ENCODE data around the gene NDUFA11.

NDUFA11 gene

DNA sequence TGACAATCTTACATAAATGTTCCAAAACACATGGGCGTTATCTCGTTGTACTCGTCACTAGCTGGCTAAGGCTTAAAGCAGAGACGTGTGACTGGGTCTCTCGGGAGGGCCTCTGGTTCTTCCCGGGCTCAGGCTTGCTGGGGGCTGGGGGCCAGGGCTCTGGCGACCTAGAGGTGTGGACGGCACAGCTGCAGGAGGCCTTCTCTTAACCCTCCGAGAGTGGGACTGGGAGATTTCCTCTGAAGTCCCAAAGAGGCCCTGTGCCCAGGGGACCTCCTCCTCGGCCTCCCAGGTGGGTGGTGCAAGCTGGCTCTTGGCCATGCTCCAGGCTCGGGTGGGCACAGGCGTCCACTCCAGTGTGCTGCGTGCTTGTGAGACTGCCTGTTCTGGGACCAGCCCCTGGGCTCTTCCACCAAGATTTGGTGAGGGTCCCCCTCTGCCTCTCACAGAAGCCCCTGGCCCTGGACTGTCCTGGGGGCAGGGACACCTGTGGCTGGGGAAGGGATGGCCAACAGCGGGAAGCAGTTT lies 12.7 kb upstream of the NDUFA11 start:
- H3K9me3 ChIP-seq (ENCODE audit: low read length): no peaks in the 10 kb centered on the region
- no peak overlapping the region for H3K27ac ChIP-seq (ENCODE audit: low read depth, low read length)
- H3K4me1 ChIP-seq (ENCODE audit: insufficient read depth, low read length): peaks cover 12% of the 10 kb centered on the region
- no peaks in the 10 kb centered on the region for H3K27me3 ChIP-seq (ENCODE audit: control insufficient read depth in 1 of 2, insufficient read depth in 2 of 2, low read length in 2 of 2)
- no peak overlapping the region for H3K9ac ChIP-seq (ENCODE audit: low read length)
- peaks cover 52% of the 10 kb centered on the region for H3K36me3 ChIP-seq (ENCODE audit: insufficient read depth, low read length)
- no peak overlapping the region for H3K4me3 ChIP-seq (ENCODE audit: low read depth in 1 of 2, low read length in 2 of 2)

DNA sequence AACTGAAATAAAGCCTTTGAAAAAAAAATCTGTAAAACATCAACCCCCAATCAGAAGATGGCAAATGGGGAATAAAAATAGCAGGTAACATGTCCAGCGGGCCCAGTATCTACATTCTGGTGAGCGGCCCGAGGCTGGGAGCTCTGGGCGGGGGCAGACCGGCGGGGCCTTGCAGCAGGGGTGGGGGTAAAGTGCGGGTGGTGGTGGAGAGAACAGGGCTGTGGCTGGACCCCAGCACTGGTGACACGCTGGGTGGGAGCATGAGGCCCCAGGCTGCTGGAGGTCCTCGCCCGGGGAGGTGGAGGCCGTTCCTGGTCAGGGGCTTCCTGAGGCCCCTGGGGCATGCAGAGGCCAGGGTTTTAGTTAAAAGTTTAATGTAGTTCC lies 12.2 kb upstream of the NDUFA11 start:
- Histone ChIP-seq H3K27ac (ENCODE audit: low read depth, low read length) (no peak overlapping the region), H3K9me3 (ENCODE audit: low read length) (no peaks in the 10 kb centered on the region), H3K4me3 (ENCODE audit: low read depth in 1 of 2, low read length in 2 of 2) (no peak overlapping the region), H3K4me1 (ENCODE audit: insufficient read depth, low read length) (peaks cover 12% of the 10 kb centered on the region), H3K27me3 (ENCODE audit: control insufficient read depth in 1 of 2, insufficient read depth in 2 of 2, low read length in 2 of 2) (no peaks in the 10 kb centered on the region), H3K36me3 (ENCODE audit: insufficient read depth, low read length) (peaks cover 50% of the 10 kb centered on the region), H3K9ac (ENCODE audit: low read length) (no peak overlapping the region)

DNA sequence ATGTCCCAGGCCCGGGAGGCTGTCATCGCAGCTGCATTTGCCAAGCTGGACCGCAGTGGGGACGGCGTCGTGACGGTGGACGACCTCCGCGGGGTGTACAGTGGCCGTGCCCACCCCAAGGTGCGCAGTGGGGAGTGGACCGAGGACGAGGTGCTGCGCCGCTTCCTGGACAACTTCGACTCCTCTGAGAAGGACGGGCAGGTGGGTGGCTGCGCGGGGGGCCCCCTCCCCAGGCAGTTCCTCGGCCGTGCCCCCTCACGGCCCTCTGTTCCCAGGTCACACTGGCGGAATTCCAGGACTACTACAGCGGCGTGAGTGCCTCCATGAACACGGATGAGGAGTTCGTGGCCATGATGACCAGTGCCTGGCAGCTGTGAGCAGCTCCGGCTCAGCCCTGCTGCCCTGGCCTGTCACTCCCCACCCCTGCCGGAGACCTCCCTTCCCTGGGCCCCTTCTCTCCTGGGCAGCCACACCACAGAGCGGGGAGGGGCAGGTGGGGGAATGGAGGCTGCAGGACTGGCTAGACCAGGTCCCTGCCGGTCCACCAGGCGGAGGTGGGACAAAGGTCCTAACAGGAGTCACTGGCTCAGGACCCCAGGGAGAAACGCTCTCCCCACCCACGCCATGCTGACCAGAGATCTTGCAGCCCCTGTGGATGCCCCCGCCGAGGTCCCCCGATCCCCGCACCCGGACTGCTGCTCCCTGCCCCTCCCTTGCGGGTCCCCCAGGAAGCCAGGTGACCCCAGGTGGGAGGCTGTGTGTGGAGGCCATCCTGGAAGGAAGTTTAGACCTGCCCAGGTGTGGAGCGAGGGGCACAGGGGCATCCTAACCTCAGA lies 11.6 kb upstream of the NDUFA11 start:
- no peaks in the 10 kb centered on the region for H3K27me3 ChIP-seq (ENCODE audit: control insufficient read depth in 1 of 2, insufficient read depth in 2 of 2, low read length in 2 of 2)
- no peaks in the 10 kb centered on the region for H3K9me3 ChIP-seq (ENCODE audit: low read length)
- H3K27ac ChIP-seq (ENCODE audit: low read depth, low read length): peak overlapping the region; percentile 46
- H3K4me1 ChIP-seq (ENCODE audit: insufficient read depth, low read length): peaks cover 12% of the 10 kb centered on the region
- peaks cover 49% of the 10 kb centered on the region for H3K36me3 ChIP-seq (ENCODE audit: insufficient read depth, low read length)
- no peak overlapping the region for H3K4me3 ChIP-seq (ENCODE audit: low read depth in 1 of 2, low read length in 2 of 2)
- H3K9ac ChIP-seq (ENCODE audit: low read length): no peak overlapping the region

DNA sequence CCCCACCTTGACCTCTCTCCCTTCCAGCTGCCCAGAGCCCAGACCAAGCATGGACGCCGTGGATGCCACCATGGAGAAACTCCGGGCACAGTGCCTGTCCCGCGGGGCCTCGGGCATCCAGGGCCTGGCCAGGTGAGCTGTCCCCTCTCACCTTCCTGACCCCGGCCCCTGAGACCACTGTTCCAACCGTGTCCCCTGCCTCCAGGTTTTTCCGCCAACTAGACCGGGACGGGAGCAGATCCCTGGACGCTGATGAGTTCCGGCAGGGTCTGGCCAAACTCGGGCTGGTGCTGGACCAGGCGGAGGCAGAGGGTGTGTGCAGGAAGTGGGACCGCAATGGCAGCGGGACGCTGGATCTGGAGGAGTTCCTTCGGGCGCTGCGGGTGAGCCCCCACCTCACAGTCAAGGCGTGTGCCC lies 10.8 kb upstream of the NDUFA11 start:
- H3K9ac ChIP-seq (ENCODE audit: low read length): no peak overlapping the region
- H3K4me1 ChIP-seq (ENCODE audit: insufficient read depth, low read length): peaks cover 12% of the 10 kb centered on the region
- peaks cover 48% of the 10 kb centered on the region for H3K36me3 ChIP-seq (ENCODE audit: insufficient read depth, low read length)
- no peaks in the 10 kb centered on the region for H3K27me3 ChIP-seq (ENCODE audit: control insufficient read depth in 1 of 2, insufficient read depth in 2 of 2, low read length in 2 of 2)
- peak overlapping the region; percentile 46 for H3K27ac ChIP-seq (ENCODE audit: low read depth, low read length)
- H3K4me3 ChIP-seq (ENCODE audit: low read depth in 1 of 2, low read length in 2 of 2): no peak overlapping the region
- H3K9me3 ChIP-seq (ENCODE audit: low read length): no peaks in the 10 kb centered on the region

DNA sequence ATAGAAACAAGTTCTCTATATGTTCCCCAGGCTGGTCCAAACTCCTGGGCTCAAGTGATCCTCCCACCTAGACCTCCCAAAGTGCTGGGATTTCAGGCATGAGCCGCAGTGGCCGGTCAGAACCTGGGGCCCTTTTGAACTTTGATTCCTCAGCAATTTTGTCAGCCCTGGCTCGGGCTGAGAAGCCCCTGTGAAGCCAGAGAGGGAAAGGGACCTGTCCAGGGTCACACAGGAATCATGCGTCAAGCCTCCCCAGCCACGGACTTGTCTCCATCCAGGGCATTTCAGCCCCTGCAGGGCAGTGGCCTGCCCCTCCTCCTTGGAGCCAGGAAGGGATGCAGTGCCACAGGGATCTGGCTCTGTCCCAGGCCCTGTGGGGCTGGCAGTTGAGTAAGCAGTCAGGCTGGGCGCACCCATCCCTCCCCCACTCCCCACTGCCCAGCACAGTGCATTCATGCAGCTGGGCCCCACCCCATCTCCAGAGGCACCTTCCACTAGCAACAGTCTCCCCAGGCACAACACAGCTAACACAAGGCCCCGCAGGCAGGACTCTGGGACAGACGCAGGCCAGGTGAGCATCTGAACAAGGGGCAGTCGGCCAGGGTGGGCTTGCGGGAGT lies 10.3 kb upstream of the NDUFA11 start, which contains the start of gene CAPS:
Gene CAPS (plus strand): TSS at position 516 of the 619 bp plus-strand sequence. CDS start 153 bp downstream, outside the sequence.
- H3K4me1 ChIP-seq (ENCODE audit: insufficient read depth, low read length): peaks cover 12% of the 10 kb centered on the region
- H3K4me3 ChIP-seq (ENCODE audit: low read depth in 1 of 2, low read length in 2 of 2): no peak within 1 kb of the TSS
- H3K9ac ChIP-seq (ENCODE audit: low read length): no peak within 1 kb of the TSS
- no peaks in the 10 kb centered on the region for H3K27me3 ChIP-seq (ENCODE audit: control insufficient read depth in 1 of 2, insufficient read depth in 2 of 2, low read length in 2 of 2)
- peak within 1 kb of the TSS; percentile 46 for H3K27ac ChIP-seq (ENCODE audit: low read depth, low read length)
- H3K9me3 ChIP-seq (ENCODE audit: low read length): no peaks in the 10 kb centered on the region
- H3K36me3 ChIP-seq (ENCODE audit: insufficient read depth, low read length): peaks cover 48% of the 10 kb centered on the region

DNA sequence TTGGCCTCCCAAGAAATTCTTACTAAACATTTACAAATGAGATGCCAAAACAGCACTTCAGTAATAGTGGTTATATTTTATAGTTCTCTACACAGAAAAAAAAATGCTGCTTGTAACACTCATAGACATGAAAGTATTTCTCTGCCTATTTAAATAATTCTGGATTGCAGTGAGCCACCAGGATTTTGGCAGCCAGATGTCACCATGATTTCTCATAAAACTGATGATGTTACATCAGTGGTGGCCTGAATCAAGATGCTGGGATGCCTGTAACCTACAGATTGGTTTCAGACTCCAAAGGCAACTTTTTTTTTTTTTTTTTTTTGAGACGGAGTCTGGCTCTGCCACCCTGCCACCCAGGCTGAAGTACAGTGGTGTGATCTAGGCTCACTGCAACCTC lies 7.8 kb upstream of the NDUFA11 start:
- no peak overlapping the region for H3K4me3 ChIP-seq (ENCODE audit: low read depth in 1 of 2, low read length in 2 of 2)
- no peak overlapping the region for H3K27ac ChIP-seq (ENCODE audit: low read depth, low read length)
- H3K9me3 ChIP-seq (ENCODE audit: low read length): no peaks in the 10 kb centered on the region
- peaks cover 12% of the 10 kb centered on the region for H3K4me1 ChIP-seq (ENCODE audit: insufficient read depth, low read length)
- H3K27me3 ChIP-seq (ENCODE audit: control insufficient read depth in 1 of 2, insufficient read depth in 2 of 2, low read length in 2 of 2): no peaks in the 10 kb centered on the region
- H3K36me3 ChIP-seq (ENCODE audit: insufficient read depth, low read length): peaks cover 26% of the 10 kb centered on the region
- H3K9ac ChIP-seq (ENCODE audit: low read length): no peak overlapping the region

DNA sequence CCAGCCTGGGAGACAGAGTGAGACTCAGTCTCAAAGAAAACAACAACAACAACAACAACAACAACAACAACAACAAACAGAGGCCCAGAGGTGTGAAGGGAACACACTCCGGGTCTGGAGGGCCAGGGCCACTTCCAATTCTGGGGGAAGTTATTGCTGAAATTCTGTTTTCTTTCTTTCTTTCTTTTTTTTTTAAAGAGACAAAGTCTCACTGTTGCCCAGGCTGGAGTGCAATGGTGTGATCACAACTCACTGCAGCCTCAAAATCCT lies 7.0 kb upstream of the NDUFA11 start:
- Histone ChIP-seq H3K27ac (ENCODE audit: low read depth, low read length) (no peak overlapping the region), H3K36me3 (ENCODE audit: insufficient read depth, low read length) (peaks cover 18% of the 10 kb centered on the region), H3K4me1 (ENCODE audit: insufficient read depth, low read length) (peaks cover 14% of the 10 kb centered on the region), H3K4me3 (ENCODE audit: low read depth in 1 of 2, low read length in 2 of 2) (no peak overlapping the region), H3K27me3 (ENCODE audit: control insufficient read depth in 1 of 2, insufficient read depth in 2 of 2, low read length in 2 of 2) (no peaks in the 10 kb centered on the region), H3K9ac (ENCODE audit: low read length) (no peak overlapping the region), H3K9me3 (ENCODE audit: low read length) (no peaks in the 10 kb centered on the region)

DNA sequence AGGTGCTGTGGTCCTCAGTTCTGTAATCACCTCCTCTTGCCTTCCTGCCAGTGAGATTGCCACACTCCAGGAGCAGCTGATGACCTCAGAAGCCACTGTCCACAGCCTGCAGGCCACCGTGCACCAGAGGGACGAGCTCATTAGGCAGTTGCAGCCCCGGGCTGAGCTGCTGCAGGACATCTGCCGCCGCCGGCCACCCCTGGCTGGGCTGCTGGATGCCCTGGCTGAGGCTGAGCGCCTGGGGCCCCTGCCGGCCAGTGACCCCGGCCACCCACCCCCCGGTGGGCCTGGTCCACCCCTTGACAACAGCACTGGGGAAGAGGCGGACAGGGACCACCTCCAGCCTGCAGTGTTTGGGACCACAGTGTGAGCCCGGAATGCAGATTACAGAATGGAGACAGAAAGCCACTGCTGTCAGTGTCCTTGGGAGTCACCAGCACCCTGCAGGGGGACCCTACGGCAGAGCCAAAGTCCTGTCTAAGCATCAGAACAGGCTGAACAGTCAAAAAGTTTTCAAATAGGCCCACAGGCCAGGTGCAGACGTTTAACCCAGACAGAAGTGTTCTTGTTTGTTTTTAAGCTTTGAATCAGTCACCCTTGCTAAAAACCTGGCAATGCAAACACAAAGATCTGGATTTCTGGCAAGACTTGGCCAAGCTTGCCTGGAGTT lies 5.3 kb upstream of the NDUFA11 start:
- Histone ChIP-seq H3K9me3 (ENCODE audit: low read length) (no peaks in the 10 kb centered on the region), H3K27me3 (ENCODE audit: control insufficient read depth in 1 of 2, insufficient read depth in 2 of 2, low read length in 2 of 2) (no peaks in the 10 kb centered on the region), H3K4me1 (ENCODE audit: insufficient read depth, low read length) (peaks cover 9% of the 10 kb centered on the region), H3K9ac (ENCODE audit: low read length) (no peak overlapping the region), H3K36me3 (ENCODE audit: insufficient read depth, low read length) (peaks cover 13% of the 10 kb centered on the region), H3K4me3 (ENCODE audit: low read depth in 1 of 2, low read length in 2 of 2) (no peak overlapping the region), H3K27ac (ENCODE audit: low read depth, low read length) (no peak overlapping the region)

DNA sequence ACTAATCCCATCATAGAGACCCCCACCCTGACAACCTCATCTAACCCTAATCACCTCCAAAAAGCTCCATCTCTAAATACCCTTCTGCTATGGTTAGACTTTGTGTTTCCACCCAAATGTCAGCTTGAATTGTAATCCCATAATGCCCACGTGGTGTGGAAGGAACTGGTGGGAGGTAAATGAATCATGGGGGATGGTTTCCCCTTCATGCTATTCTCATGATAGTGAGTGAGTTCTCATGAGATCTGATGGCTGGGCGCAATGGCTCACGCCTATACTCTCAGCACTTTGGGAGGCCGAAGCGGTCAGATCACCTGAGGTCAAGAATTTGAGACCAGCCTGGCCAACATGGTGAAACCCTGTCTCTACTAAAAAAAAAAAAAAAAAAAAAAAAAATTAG lies 3.7 kb upstream of the NDUFA11 start:
- Histone ChIP-seq H3K9ac (ENCODE audit: low read length) (no peak overlapping the region), H3K27me3 (ENCODE audit: control insufficient read depth in 1 of 2, insufficient read depth in 2 of 2, low read length in 2 of 2) (no peaks in the 10 kb centered on the region), H3K4me3 (ENCODE audit: low read depth in 1 of 2, low read length in 2 of 2) (no peak overlapping the region), H3K27ac (ENCODE audit: low read depth, low read length) (no peak overlapping the region), H3K36me3 (ENCODE audit: insufficient read depth, low read length) (peaks cover 13% of the 10 kb centered on the region), H3K9me3 (ENCODE audit: low read length) (no peaks in the 10 kb centered on the region), H3K4me1 (ENCODE audit: insufficient read depth, low read length) (peaks cover 16% of the 10 kb centered on the region)

DNA sequence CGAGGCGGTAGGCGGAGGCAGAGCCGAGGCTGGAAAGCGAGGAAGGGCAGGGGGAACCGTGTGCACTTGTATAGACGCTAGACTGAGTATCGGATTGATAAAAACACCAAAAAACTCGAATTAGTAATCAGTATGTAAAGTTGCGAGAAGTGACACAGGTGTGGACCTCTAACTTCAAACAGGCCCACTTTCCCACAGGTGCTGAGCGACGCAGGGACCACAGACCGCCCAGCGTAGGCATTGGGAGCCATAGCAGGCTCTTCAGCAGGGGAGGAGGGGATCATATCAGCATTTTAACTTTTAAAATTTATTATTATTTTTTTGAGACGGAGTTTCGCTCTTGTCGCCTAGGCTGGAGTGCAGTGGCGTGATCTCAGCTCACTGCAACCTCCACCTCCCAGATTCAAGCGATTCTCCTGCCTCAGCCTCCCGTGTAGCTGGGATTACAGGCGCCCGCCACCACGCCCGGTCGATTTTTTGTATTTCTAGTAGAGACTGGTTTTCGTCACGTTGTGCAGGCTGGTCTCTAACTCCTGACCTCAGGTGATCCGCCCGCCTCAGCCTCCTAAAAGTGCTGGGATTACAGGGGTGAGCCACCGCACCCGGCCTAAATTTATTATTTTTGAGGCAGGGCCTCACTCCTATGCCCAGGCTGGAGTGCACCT lies 1.7 kb upstream of the NDUFA11 start:
- H3K27me3 ChIP-seq (ENCODE audit: control insufficient read depth in 1 of 2, insufficient read depth in 2 of 2, low read length in 2 of 2): no peaks in the 10 kb centered on the region
- H3K27ac ChIP-seq (ENCODE audit: low read depth, low read length): peak overlapping the region; percentile 90
- H3K4me3 ChIP-seq (ENCODE audit: low read depth in 1 of 2, low read length in 2 of 2): peak overlapping the region; percentile 70 to 80
- peaks cover 13% of the 10 kb centered on the region for H3K36me3 ChIP-seq (ENCODE audit: insufficient read depth, low read length)
- peak overlapping the region; percentile 71 for H3K9ac ChIP-seq (ENCODE audit: low read length)
- peaks cover 18% of the 10 kb centered on the region for H3K4me1 ChIP-seq (ENCODE audit: insufficient read depth, low read length)
- H3K9me3 ChIP-seq (ENCODE audit: low read length): no peaks in the 10 kb centered on the region

Measured in muscle layer of colon (tissue), 2 donors.